Prostate gland (tissue), 2 donors: ENCODE data around the gene LSM12. TPM values are rescaled to one million over a fixed set of nuclear protein-coding genes. Genes with fewer than 3 reads are reported as not detected.

Source experiments
- DNase-seq: peaks from one replicate; pipeline ENCODE4 v3.0.0-alpha.2; 2019; ENCODE audit warnings: low spot score
- H3K27ac ChIP-seq, 2 donors: fragments of 200-600 bp; sonication (generic); 2 replicates each; pipeline ENCODE4 v1.5.1; 2017 to 2019
- H3K27me3 ChIP-seq: fragments of 200-600 bp; sonication (generic); replicated peaks from 2 replicates; pipeline ENCODE4 v1.5.1; 2019; ENCODE audit not compliant: insufficient read depth
- H3K36me3 ChIP-seq, 2 donors: fragments of 200-600 bp; sonication (generic); 1 replicate in 1 of 2; 2 replicates in 1 of 2; pipeline versions ENCODE4 v1.5.1 to v1.8.1; 2017 to 2019
- H3K4me1 ChIP-seq: fragments of 200-600 bp; sonication (generic); replicated peaks from 2 replicates; pipeline ENCODE4 v1.5.1; 2019
- H3K4me3 ChIP-seq, 2 donors: fragments of 200-600 bp; sonication (generic); 2 replicates each; pipeline ENCODE4 v1.5.1; 2017 to 2019
- H3K9me3 ChIP-seq: fragments of 200-600 bp; sonication (generic); 2 replicates; pipeline ENCODE4 v1.5.1; 2017
- POLR2A ChIP-seq: fragments of 450-650 bp; IDR thresholded peaks from one replicate; pipeline ENCODE4 v1.6.1; 2016; ENCODE audit warnings: antibody characterized with exemption, mild to moderate bottlenecking
- POLR2AphosphoS5 ChIP-seq: sonication (generic); formaldehyde crosslinking; IDR thresholded peaks from one replicate; pipeline ENCODE4 v1.6.1; 2017; ENCODE audit warnings: antibody characterized with exemption
- WGBS: methylation state at CpG from one replicate; pipeline ENCODE4 v1.1.5; 2018; 5-methylcytosine and 5-hydroxymethylcytosine counted together
- intact Hi-C: fragments of 100-400 bp; cut with DNase I; formaldehyde crosslinking; loops from one replicate; pipeline ENCODE4 v1.14.2; 2022
- total RNA-seq, 2 donors: library from RNA; depleted of rRNA; stranded (reverse); fragments of >200 nt; gene quantifications; one replicate each; pipeline ENCODE4 v1.1.0, GENCODE V29; 2016
- TF ChIP-seq, protein P1 (sequence below), 4 experiments: fragments of 200-600 bp in 2 of 4; fragments of 450-650 bp in 2 of 4; sonication (generic) in 2 of 4; IDR thresholded peaks; 1 replicate in 3 of 4; 2 replicates in 1 of 4; pipeline ENCODE4 v1.5.1; 2016 to 2019; ENCODE audit warnings: antibody characterized with exemption in 4 of 4, mild to moderate bottlenecking in 2 of 4, moderate library complexity in 2 of 4

Gene LSM12
- total RNA-seq, 2 donors from 2014 or later, result 30.0 to 45.2 TPM

DNA sequence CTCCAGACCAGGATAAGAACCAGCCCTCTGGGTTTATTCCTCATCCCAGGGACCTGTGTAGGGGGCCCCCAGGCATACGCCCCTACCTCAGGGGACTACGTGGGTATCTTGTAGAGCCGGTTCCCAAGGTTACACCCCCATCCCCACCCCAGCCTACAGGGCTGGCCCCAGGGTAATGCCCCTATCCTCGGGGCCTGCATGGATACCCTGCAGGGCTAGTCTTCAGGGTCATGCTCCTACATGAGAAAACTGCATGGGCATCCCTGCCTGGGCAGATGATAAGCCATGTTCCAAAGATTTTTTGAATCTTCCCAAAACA is 42.8 kb upstream of the LSM12 start:
- Histone ChIP-seq H3K4me3 (no peak overlapping the region), H3K36me3 (no peaks in the 10 kb centered on the region), H3K9me3 (no peaks in the 10 kb centered on the region), H3K27me3 (no peaks in the 10 kb centered on the region), H3K4me1 (peaks cover 27% of the 10 kb centered on the region), H3K27ac (peak overlapping the region; percentile 80 to 83)
- TF ChIP-seq POLR2A, result no peak
- TF ChIP-seq, protein P1, sequence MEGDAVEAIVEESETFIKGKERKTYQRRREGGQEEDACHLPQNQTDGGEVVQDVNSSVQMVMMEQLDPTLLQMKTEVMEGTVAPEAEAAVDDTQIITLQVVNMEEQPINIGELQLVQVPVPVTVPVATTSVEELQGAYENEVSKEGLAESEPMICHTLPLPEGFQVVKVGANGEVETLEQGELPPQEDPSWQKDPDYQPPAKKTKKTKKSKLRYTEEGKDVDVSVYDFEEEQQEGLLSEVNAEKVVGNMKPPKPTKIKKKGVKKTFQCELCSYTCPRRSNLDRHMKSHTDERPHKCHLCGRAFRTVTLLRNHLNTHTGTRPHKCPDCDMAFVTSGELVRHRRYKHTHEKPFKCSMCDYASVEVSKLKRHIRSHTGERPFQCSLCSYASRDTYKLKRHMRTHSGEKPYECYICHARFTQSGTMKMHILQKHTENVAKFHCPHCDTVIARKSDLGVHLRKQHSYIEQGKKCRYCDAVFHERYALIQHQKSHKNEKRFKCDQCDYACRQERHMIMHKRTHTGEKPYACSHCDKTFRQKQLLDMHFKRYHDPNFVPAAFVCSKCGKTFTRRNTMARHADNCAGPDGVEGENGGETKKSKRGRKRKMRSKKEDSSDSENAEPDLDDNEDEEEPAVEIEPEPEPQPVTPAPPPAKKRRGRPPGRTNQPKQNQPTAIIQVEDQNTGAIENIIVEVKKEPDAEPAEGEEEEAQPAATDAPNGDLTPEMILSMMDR (IDR thresholded peaks at IDR 0.05), result no peak
- no peak for TF ChIP-seq POLR2AphosphoS5
- intact Hi-C loops, result no loop called here
- WGBS, result 46% methylated on average over 4 of the region's 4 CpGs
- no peak for DNase-seq

DNA sequence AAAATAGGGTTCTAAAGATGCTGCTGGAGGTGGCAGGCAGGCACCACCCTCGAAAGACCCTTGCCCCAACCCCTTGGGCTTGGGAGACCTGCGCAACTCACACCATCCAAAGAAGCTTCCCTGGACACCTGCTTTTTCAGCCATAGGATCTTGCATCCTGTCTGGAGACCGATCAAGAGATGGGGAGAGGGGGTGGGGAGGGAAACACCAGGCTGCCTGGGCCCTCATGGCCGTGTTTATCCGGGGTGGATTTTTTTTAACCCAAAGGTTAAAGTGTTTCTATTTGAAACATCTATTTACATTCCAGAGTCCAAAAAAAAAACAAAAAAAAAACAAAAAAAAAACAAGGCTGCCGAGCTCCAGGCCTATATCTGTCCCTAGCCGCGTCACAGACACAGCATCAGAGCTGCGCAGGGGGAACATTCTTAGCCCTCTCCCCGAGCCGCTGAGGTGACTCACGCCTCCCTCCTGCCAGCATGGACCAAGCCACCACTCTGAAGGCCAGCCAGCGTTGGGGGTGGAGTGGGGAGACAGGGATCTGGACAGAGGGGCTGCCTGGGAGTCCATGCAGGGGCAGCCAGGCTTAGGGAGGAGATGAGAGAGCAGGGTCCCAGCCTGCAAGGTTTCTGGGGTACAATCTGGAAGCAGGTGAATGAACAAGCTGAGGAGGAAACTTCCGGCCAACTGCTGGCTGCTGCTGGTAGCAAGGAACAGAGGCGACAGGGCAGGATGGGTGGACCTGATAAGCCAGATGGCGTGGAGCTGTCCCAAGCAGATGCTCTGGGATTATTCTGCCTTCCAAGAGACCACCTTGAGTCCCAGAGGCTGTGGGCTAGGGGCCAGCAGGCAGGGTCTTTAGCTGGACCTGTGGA is 42.2 kb upstream of the LSM12 start:
- intact Hi-C loops, result no loop called here
- Histone ChIP-seq H3K27me3 (no peaks in the 10 kb centered on the region), H3K27ac (peak overlapping the region; percentile 80 to 83), H3K4me1 (peaks cover 27% of the 10 kb centered on the region), H3K4me3 (no peak overlapping the region), H3K9me3 (no peaks in the 10 kb centered on the region), H3K36me3 (no peaks in the 10 kb centered on the region)
- TF ChIP-seq POLR2AphosphoS5, result peak; percentile 60
- TF ChIP-seq, protein P1 (IDR thresholded peaks at IDR 0.05), result no peak
- WGBS, result 37% methylated on average over 16 of the region's 16 CpGs
- peak; percentile 29 for DNase-seq

DNA sequence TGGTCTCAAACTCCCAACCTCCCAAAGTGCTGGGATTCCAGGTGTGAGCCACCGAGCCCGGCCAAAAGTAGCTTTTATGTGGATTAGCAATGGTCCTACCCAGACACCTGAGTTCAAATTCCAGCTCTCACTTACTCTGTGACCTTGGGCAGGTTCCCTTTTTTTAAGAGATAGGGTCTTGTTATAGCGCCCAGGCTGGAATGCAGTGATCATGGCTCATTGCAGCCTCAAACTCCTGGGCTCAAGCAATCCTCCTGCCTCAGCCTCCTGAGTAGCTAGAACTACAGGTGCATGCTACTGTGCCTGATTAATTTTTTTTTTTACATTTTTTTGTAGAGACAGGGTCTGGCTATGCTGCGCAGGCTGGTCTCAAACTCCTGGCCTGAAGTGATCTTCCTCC is 40.3 kb upstream of the LSM12 start:
- 96% methylated on average over 4 of the region's 4 CpGs for WGBS
- Histone ChIP-seq H3K9me3 (no peaks in the 10 kb centered on the region), H3K4me3 (no peak overlapping the region), H3K27ac (no peak overlapping the region), H3K27me3 (no peaks in the 10 kb centered on the region), H3K36me3 (no peaks in the 10 kb centered on the region), H3K4me1 (peaks cover 24% of the 10 kb centered on the region)
- no peak for TF ChIP-seq POLR2AphosphoS5
- no peak for TF ChIP-seq POLR2A
- TF ChIP-seq, protein P1 (IDR thresholded peaks at IDR 0.05), result no peak
- no peak for DNase-seq
- intact Hi-C loops, result no loop called here

DNA sequence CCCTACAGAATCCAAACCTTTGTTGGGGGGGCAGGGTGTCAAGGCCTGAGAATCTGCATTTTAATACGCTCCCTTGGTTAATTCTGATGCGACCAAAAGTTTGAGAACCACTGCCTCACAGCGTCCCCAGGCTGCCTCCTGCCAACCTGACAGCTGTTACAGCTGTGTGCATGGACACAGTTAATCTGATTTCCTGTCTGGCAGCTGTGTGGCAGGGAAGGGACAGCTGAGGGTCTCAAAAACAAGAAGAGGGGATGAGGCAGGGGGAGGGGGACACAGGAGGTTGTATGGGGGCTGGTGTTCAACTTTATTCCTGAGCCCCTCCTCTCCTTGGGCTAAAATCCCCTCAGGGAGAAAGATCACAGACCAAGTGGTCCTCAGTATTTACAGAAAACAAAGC is 39.5 kb upstream of the LSM12 start:
- H3K27me3 ChIP-seq, result no peaks in the 10 kb centered on the region
- peaks cover 17% of the 10 kb centered on the region for H3K4me1 ChIP-seq
- no peak overlapping the region for H3K27ac ChIP-seq
- no peak for TF ChIP-seq POLR2A
- TF ChIP-seq, protein P1 (IDR thresholded peaks at IDR 0.05), result no peak
- TF ChIP-seq POLR2AphosphoS5, result no peak
- no peak overlapping the region for H3K4me3 ChIP-seq
- WGBS, result 56% methylated on average over 3 of the region's 3 CpGs
- intact Hi-C loops, result no loop called here
- no peaks in the 10 kb centered on the region for H3K36me3 ChIP-seq
- DNase-seq, result no peak
- H3K9me3 ChIP-seq, result no peaks in the 10 kb centered on the region

DNA sequence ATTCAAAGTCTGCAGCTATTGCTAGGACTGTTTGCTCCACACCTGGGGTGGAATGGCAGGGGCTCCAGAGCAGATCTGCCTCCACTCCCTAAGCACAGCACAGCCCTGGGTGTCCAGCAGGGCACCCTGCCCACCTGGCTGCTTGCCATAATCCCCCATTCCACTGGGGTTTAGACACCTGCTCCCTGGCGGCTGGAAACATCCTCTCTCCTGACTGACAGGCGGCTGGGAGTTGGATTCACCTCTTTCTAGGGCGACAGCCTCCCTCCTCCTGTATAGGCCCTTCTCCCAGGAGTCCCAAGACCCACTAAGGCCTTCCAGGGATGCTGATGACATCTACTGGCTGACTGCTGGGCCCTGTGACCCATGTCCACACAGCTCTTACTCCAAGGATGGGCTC is 39.0 kb upstream of the LSM12 start:
- no peak for DNase-seq
- intact Hi-C loops, result no loop called here
- H3K4me1 ChIP-seq, result peaks cover 13% of the 10 kb centered on the region

More for the DNA sequence above, 39.0 kb upstream of the LSM12 start:
- WGBS, result 52% methylated on average over 3 of the region's 3 CpGs
- H3K27me3 ChIP-seq, result no peaks in the 10 kb centered on the region
- no peak overlapping the region for H3K27ac ChIP-seq
- TF ChIP-seq, protein P1 (IDR thresholded peaks at IDR 0.05), result no peak
- no peak for TF ChIP-seq POLR2A
- TF ChIP-seq POLR2AphosphoS5, result no peak
- H3K4me3 ChIP-seq, result no peak overlapping the region
- no peaks in the 10 kb centered on the region for H3K9me3 ChIP-seq
- H3K36me3 ChIP-seq, result no peaks in the 10 kb centered on the region
